HEK293T (cell line): ENCODE data around the gene ANKRD29.

Experiments used
- BHLHE40 ChIP-seq: fragments of 450-650 bp; IDR thresholded peaks from 2 replicates; pipeline ENCODE4 v1.6.1; 2016; ENCODE audit warnings: mild to moderate bottlenecking, moderate library complexity, borderline replicate concordance
- FOXM1 ChIP-seq: fragments of 450-650 bp; IDR thresholded peaks from 2 replicates; pipeline ENCODE4 v1.6.1; 2017; ENCODE audit warnings: mild to moderate bottlenecking, borderline replicate concordance

- TF ChIP-seq FOXM1, result no peak
- TF ChIP-seq BHLHE40, result no peak
Measured at GRCh38 chr18:23609390-23610023, 53.2 kb downstream of the ANKRD29 start.
